Tibial nerve (tissue), 3 donors: ENCODE data around the gene CAMTA1.

Experiments used
- CTCF ChIP-seq, 5 experiments: fragments of 200-600 bp in 3 of 5; fragments of 450-650 bp in 2 of 5; sonication (generic) in 3 of 5; IDR thresholded peaks; one replicate each; pipeline ENCODE4 v1.5.1; 2016 to 2019; ENCODE audit warnings: antibody characterized with exemption in 5 of 5, mild to moderate bottlenecking in 3 of 5, moderate library complexity in 2 of 5
- POLR2A ChIP-seq, 2 donors: fragments of 450-650 bp; IDR thresholded peaks; one replicate each; pipeline ENCODE4 v1.6.1; 2017; ENCODE audit warnings: antibody characterized with exemption in 2 of 2, mild to moderate bottlenecking in 2 of 2, moderate library complexity in 2 of 2

DNA sequence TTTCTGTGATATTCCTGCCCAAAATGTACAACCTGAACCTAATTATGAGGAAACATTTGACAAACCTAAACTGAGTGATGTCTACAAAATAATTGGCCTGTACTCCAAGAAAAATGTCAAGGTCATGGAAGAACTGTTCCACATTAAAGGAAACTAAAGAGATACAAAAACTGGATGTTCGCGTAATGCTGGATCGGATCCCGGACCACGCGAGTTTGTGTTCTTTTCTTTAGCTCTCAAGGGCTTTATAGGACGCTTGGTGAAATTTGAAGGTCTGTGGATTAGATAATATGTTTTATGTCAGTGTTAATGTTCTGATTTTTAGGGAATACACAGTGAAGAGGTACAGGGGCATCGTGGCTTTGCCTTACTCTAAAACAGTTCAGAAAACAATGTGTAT, 400.5 kb downstream of the CAMTA1 start:
- TF ChIP-seq CTCF (IDR thresholded peaks at IDR 0.05), result no peak
- no peak for TF ChIP-seq POLR2A (IDR thresholded peaks at IDR 0.05)
